Inflammatory macrophage (primary cell): ENCODE data around the gene LIPI.
"Not testable (repeated sequence)": the region's sequence is repeated elsewhere in the genome, so short reads cannot be mapped to it uniquely, and the experiment has no call there.

Source experiments
- DNase-seq, 2 donors: peaks; one replicate each; pipeline ENCODE4 v3.0.0-alpha.2; 2020 to 2022

Gene LIPI

DNA sequence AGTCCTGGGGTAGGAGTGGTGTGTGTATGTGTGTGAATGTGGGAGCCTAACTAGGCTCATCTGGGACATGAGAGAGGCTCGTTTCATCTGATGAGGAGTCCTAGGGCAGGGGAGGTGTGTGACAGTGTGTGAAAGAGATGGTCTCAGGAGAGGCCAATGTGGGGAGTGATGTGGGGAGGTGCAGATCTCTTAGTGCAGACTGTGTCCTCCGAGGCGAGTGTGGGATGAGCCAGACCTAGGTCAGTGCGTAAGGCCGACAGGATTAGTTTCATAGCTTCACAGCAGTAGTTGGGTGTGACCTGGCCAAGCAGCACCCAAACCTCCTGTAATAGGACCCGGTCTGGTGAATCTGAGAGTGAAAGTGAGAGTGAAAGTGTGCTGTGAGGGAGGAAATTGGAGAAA lies 94.7 kb downstream of the LIPI start:
- DNase-seq = no peak

DNA sequence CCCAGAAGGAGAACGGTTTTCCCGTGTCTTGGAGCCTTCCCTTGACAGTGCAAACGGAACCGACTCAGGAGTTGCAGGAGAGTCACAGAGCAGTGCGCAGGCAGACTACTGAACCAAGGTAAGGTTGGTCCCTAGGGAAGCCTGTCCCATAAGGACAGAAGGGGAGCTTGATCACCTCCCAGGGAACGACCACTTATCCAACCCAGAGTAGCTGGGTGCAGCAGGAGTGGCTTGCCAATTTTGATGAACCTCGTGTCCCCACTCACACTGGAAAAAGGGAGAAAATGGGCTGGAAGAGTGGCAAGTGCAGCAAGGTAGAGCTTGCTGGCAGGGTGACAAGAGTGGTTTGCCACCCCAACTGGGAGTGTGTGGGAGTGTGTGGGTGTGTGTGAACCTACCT lies 95.1 kb downstream of the LIPI start:
- no peak for DNase-seq

DNA sequence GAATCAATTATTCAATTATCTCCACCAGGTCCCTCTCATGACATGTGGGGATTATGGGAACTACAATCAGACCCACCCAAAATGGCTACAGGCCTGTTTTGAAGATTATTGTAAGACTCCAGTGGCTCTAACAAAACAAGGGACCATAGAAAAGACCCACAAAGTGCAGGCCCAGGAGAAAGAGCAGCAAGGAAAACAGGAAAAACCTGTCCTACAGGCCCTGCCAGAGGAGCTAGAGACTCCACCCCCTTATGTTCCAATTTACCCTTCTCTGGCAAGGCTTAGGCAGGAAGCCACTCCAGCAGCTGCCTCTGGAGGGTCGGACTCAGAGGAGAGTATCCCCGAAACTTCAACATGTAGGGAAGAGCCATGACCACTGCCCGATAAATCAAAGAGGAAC lies 96.5 kb downstream of the LIPI start:
- DNase-seq = no peak

DNA sequence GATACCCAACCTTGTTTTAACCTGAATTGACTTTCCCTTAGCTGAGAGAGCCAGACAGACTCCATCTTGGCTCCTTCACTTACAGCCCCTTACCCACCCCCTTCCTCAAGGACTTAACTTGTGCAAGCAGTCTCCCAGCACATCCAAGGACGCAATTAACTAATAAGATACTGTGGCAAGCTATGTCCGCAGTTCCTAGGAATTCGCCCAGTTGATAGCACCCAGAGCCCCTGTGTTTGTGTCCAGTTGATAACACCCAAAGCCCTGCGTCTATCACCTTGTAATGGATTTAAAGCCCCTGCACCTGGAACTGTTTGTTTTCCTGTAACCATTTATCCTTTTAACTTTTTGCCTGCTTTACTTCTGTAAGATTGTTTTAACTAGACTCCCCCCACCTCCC lies 106.2 kb downstream of the LIPI start:
- DNase-seq = not testable (repeated sequence)

DNA sequence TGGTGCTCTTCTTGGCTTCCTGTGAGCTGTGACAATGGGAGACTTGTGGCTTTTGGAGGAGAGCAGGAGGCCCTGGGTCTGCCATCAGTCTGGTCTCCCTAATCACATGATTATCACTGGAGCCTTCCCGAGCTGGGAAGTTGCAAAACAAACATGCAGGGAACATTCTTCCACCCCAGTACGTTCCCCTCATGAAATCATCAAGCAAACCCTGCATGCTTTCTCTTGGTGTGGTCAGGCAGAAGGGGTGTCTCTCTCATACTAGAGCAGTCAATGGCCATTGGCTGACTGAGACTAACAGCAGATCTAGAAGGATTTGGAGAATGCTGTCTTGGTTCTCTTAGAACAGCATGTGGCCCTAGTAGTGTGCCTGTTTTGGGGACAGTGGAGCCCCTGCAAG lies 111.2 kb downstream of the LIPI start:
- DNase-seq = peak; percentile 19 to 51

DNA sequence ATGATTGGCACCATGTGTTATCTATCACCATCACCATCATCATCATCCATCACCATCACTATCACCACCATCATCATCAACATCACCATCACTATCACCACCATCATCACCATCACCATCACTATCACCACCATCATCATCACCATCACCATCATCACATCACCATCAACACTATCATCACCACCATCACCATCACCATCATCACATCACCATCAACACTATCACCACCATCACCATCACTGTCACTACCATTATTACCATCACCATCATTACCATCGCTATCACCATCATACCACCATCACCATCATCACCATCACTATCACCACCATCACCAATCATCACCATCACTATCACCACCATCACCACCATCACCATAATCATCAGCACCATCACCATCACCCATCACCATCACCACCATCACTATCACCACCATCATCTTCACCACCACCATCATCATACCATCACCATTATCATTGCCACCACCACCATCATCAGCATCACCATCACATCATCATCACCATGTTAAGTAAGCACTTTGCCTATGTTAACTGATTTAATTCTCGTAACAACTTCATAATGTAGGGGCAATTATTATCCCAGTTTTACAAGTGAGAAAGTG lies 112.8 kb downstream of the LIPI start:
- DNase-seq = no peak

DNA sequence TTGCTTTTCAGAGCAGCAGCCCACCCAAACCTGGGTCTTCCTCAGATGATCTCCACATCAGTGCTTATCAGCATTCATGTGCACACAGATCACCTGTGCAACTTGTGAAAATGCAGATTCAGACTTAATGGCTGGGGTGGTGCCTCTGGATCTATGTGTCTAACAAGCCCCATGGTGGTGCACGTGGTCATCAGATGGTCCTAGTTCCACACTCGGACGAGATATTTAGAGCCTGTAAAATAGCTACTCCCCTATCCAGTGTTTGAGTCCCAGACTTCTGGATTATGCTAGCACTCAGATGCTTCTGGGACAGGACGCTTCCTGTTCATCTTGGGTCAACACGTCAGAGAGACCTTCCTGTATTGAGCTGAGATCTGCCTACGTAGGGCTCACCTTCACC lies 114.2 kb downstream of the LIPI start:
- no peak for DNase-seq

DNA sequence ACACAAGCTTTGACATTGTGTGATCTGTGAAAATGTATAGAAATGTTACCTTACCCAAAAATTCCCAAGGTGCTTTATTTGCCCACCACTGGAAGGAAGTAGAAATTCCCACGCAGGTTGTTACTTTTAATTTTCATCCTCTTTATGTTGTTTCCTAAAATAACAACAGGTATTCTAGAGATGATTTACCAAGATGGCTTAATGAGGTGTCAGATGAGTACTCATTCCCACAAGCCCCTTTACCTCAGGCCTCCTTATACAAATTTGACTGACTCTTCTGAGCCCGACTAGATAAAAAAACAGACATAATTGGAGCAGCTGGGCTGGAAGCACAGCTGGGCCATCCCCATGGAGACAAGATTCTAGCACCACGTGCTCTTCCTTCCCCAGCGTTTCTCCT lies 114.6 kb downstream of the LIPI start:
- no peak for DNase-seq

DNA sequence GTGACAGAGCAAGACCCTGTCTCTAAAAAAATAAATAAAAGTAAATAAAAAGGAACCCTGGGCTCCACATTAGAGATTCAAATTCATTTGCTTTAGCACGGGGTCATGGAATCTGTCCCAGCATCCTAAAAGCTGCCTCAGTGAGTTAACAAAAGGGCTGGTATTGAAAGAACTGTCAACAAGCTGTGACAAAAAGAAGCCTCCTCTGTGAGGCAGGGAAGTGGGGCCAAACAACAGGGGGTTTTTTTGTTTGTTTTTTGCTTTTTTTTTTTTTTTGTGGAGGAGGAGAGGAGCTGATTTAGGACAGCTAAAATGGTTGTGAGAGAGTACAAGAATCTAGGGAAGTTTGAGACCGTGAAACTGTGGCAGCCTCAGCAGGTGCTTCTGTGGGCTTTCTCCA lies 115.7 kb downstream of the LIPI start:
- DNase-seq = no peak

DNA sequence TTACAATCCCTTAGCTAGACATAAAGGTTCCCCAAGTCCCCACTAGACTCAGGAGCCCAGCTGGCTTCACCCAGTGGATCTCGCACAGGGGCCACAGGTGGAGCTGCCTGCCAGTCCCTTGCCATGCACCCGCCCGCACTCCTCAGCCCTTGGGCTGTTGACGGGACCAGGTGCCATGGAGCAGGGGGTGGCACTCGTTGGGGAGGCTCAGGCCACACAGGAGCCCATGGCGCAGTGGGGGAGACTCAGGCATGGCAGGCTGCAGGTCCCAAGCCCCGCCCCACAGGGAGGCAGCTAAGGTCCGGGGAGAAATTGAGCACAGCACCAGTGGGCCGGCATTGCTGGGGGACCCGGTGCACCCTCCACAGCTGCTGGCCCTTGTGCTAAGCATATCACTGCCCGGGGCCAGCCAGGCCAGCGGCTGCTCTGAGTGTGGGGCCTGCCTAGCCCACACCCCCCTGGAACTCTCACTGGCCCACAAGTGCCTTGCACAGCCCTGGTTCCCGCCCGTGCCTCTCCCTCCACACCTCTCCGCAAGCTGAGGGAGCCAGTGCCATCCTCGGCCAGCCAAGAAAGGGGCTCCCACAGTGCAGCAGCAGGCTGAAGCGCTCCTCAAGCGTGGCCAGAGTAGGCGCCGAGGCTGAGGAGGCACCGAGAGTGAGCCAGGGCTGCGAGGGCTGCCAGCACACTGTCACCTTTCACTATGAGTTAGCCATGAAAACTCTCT lies 117.8 kb downstream of the LIPI start:
- DNase-seq = no peak

DNA sequence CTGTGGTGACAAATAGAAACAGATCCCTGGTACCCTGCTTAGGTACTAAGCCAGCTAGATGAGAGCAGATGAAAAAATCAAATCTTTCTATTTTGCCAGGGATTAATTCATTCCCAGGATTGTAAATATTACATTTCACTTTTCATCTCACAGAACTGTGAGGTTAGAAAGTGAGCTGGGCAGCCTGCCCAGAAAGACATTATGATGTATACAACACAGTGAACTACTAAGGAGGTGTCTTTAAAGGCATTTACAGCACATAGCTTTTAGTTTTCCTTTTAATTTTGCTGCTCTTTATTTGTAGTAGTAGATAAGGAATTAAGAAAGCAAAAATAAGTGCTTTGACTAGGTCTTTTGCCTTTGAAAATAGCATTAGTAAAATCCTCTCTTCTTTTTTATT lies 120.6 kb downstream of the LIPI start:
- DNase-seq = not testable (repeated sequence)

DNA sequence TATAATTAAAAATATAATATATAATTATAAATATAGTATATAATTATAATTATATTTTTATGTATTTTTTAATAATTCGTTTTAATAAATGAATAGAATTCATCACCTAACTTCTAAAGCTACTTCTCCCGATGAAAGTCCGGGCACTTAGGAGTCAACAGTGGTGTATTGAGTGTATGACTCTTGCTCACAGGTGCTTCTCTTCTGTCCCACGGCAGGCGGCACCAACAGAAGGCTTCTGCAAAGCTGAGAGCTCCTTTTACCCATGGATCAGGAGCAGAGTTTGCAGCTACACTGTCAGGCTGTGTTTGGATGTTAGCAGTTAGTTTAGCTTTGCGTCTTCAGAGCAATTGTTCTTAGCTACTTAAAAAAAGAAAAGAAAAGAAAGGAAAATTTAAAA lies 122.4 kb downstream of the LIPI start:
- no peak for DNase-seq

DNA sequence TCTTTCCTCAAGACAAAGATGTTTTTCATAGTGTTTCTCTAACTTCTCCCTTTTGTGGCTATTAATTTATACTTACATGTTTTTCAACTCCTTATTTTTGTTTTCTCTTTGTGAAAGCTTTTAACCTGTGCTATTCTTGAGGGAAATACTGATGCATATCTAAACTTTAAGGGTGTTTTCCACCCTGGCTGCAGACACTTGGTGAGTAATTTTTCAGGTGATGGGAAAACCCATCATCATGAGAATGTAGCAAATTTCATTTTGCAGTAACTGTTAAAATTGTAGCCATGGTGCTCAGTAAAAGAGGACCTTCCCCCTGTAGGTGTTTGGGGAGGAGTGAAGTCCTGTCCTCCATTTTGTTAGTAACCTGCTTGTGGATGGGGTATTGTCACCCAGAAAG lies 124.2 kb downstream of the LIPI start:
- no peak for DNase-seq

DNA sequence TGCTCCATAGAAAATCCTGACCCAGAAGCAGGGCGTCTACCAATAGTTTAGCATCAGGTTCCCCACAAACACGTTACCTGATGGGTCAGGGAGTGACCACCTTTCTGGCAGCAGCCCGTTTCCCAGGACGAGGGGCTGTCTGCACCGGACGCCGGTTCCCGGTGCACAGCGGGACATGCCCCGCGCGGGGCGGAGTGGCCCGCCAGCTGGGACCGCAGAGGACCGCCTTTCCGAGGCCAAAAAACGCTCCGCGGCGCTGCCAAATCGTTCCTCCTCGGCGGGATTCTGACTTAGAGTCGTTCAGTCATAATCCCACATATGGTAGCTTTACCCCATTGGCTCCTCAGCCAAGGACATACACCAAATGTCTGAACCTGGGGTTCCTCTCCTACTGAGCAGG lies 126.1 kb downstream of the LIPI start:
- no peak for DNase-seq

DNA sequence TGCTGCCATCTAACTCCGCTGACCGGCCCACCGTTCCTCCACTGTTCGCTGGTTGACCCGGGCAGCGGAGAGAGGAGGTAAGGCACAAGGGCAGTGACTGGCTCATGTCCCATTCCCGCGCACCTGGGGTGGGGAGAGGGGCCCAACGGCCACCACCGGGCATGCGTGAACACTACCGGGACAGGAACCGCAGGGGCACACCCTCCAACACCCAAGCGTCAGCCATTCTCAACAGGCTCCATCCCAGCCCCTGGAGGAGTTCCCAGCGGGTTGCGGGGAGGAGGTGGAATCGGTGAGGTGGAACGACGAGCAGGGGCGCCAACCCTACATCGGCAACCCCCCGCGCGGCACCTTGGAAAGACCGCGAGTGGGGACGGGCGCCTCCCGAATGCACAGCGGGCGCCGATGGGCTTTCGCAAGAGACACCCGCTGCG lies 126.7 kb downstream of the LIPI start:
- no peak for DNase-seq

DNA sequence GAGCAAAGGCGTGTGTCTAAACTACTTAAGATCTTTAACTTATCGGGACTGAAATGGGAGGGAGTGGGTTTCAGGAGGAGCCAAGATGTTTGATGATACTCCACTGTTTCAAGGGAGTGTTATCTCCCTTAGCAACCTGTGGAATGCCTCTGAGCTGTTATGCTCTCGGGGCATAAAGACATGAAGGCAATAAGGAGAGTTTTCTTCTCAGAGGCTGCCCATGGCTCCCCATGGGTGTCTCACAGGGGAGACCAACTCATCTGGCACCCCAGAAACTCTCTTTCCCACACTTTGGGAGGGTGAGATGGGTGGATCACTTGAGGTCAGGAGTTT lies 130.0 kb downstream of the LIPI start:
- DNase-seq = no peak

DNA sequence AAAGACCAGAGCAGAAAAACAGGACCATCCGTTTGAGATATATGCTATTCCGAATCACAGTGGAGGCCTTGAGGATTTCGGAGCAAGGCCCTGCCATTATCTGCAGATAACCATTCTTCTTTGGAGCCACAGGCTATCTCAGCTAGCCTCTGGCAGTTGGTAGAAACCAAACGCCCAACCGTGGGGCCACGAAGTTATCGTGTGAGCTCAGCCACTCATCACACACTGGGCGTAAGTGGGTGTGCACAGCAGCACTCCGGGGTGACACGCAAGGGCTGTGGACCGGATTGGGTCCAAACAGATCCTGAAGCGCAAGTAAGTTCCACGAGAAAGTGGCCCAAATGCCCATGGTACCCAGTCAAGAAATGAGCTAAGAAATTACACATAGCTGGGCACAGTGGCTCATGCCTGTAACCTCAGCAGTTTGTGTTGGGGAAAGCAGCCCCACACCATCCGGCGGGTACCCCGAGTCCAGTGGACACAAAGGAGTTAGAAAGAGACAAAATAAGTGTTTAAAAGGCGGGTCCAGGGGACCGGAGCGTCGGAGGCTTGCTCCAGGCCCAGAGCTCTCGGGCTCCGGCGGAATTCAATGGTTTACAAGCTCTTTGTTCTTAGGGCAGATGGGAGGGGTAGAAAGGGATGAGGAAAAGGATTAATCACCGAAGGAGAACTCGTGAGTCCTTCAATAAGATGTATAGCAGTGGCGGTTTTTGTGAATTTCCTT lies 130.6 kb downstream of the LIPI start:
- DNase-seq = no peak

DNA sequence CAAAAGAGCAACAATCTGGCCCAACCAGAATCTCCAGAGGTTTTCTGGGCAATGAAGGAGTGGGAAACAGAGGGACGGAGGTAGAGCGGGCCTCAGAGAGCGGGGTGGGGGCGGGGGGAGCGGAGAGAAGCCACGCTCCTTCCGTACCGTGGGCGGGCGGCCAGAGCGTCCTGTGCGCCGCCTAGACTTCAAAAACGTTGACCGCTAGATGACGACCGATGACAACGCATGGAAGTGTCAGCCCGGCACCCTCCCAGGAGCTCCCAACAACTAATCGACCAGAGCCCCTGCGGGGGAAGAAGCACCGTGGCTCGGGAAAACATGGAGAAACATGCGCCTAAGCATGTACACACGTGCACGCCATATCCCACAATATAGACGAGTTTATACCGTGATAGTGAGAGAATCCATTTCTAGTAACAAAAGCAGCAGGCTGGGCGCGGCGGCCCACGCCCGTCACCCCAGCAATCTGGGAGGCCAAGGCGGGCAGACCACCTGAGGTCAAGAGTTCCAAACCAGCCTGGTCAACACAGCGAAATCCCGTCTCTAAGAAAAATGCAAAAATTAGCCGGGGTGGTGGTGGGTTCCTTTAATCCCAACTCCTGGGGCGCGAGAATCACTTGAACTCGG lies 131.9 kb downstream of the LIPI start:
- no peak for DNase-seq

DNA sequence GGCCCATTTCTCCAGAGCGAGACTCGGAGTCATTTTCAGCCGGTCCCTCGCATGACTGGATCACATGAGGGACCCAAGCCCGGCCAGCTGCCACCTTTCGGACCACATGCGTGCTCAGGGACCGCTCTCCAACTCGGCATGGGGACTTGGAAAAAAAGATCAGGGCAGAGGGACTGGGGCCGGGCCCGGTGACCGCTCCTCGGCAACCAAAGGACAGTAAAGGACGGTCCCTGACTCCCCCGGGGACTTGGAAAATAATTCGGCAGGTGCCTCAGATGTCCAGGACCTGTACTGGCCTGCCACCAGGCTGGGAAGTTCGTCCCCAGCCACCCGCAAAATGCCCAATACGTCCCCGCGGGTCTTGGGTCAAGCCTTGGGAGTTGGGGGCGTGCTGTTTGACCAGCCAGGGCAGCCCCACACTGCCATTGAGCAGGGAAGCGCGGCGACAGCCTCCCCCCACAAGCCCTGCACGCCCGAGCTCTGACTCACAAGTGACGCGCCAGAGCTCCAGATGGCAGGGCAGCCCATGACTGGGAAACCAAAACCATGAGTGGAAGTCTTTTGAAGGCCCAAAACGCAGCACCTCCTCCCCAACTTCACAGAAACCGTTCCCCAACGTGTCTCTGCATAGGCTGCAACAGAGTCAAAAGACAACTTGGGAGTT lies 134.5 kb downstream of the LIPI start:
- DNase-seq = no peak

DNA sequence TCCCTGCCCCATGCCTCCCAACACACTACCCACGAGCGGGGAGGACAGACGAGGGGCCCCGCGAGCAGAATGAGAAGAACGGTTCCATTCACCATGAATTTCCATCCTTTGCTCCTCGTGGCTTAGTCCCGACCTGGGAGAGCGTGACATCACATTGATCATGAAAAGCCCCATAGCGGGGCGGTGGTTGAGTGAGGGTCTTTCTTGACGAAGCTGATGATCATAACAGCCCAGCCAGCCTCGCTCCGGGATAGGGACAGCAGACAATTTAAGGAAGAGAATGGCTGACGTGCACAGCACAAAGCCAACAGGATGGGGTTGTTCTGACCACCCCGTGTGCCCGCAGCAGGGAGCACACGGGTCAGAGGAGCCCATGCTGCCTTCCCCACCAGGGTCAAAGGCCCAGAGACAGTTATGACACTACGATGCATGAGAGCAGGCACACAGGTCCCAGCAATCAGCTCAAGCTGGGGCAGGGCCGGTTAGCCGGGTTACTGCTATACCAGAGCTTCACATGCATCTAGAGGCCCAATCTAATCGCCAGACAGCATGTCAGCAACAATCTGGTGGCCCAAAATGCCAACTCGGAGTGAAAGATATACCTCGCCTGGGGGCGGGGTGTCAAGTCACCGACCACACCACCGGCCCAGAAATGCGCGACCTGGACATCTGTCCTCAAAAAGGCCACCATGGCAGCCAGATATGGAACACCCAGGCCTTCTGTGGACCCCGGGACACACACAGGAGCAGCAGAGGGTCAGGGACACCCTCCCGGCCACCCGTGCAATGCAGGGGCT lies 135.2 kb downstream of the LIPI start:
- DNase-seq = no peak

DNA sequence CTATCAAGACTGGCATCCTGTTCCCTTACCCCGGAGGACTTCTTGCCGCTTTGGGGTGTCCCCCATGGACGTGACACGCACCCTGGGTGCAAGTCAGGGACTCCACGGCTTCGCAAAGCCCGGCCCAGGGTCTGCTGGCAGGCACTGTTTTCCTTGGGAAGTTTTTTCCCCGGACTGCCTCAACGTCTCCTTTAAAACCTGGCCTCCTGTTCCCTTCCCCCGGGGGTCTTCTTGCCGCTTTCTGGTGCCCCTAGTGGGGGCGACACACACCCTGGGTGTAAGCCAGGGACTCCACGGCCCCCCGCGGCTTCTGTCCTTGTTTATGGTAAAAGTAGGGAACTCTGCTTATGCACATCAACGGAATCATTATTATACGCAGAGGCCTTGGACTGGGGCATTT lies 136.6 kb downstream of the LIPI start:
- no peak for DNase-seq

DNA sequence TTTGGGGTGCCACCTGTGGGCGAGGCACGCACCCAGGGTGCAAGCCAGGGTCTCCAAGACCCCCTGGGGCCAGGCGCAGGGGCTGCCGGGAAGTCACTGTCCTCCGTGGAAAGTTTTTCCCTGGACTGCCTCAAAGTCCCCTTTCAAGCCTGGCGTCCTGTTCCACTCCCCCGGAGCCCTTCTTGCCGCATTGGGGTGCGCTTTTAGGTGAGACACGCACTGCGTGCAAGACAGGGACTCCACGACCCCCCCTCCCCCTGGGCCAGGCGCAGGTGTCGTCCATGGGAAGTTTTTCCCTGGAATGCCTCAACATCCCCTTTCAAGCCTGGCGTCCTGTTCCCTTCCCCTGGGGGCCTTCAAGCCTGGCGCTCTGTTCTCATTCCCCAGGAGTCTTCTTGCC lies 137.1 kb downstream of the LIPI start:
- no peak for DNase-seq
